H7 (cell line): ENCODE data around the gene SEC14L6. TPM values are rescaled to one million over a fixed set of nuclear protein-coding genes. Genes with fewer than 3 reads are reported as not detected.

ENCODE experiments used
- DNase-seq: peaks from one replicate; pipeline ENCODE4 v3.0.0; 2012
- H3K27me3 ChIP-seq: 2 replicates; pipeline ENCODE4 v1.6.0; 2011; ENCODE audit warnings: mild to moderate bottlenecking, low read length; ENCODE audit not compliant: control insufficient read depth, insufficient read depth
- H3K36me3 ChIP-seq: replicated peaks from 2 replicates; pipeline ENCODE4 v1.5.1; 2011; ENCODE audit warnings: low read length; ENCODE audit not compliant: control insufficient read depth, insufficient read depth
- H3K4me3 ChIP-seq: 2 replicates; pipeline ENCODE4 v1.5.1; 2011; ENCODE audit warnings: low read depth, mild to moderate bottlenecking, control low read depth, low read length, moderate library complexity; ENCODE audit not compliant: insufficient read depth
- total RNA-seq: library from RNA; depleted of rRNA; stranded (reverse); fragments of >200 nt; shearing (Covaris generic); gene quantifications from 2 replicates; pipeline ENCODE4 v1.2.3, GENCODE V29; 2014

Gene SEC14L6
- total RNA-seq, 1 experiment from 2014 or later = 0.17 TPM

- Histone ChIP-seq H3K4me3 (no peak overlapping the region), H3K36me3 (no peaks in the 10 kb centered on the region), H3K27me3 (peaks cover 4% of the 10 kb centered on the region; the same call in 1 of the 2 replicates)
- DNase-seq = no peak
Measured at GRCh38 chr22:30537083-30537731, 9.3 kb downstream of the SEC14L6 start.

GRCh38 chr22:30535182-30535581 is 11.4 kb downstream of the SEC14L6 start:
- Histone ChIP-seq H3K27me3 (no peaks in the 10 kb centered on the region), H3K36me3 (no peaks in the 10 kb centered on the region), H3K4me3 (no peak overlapping the region)
- no peak for DNase-seq

GRCh38 chr22:30531651-30532608 is 14.6 kb downstream of the SEC14L6 start:
- Histone ChIP-seq H3K27me3 (no peaks in the 10 kb centered on the region), H3K4me3 (no peak overlapping the region), H3K36me3 (no peaks in the 10 kb centered on the region)
- DNase-seq = peak; percentile 59

- no peak for DNase-seq
- Histone ChIP-seq H3K36me3 (no peaks in the 10 kb centered on the region), H3K27me3 (no peaks in the 10 kb centered on the region), H3K4me3 (no peak overlapping the region)
Measured at GRCh38 chr22:30526656-30527055, 19.9 kb downstream of the SEC14L6 start.

- Histone ChIP-seq H3K36me3 (no peaks in the 10 kb centered on the region), H3K27me3 (no peaks in the 10 kb centered on the region), H3K4me3 (no peak overlapping the region)
- DNase-seq = no peak
Measured at GRCh38 chr22:30523646-30524489, 22.7 kb downstream of the SEC14L6 start.

- DNase-seq = no peak
- H3K36me3 ChIP-seq = no peaks in the 10 kb centered on the region
- H3K4me3 ChIP-seq = no peak overlapping the region
Measured at GRCh38 chr22:30521368-30522156, 25.0 kb downstream of the SEC14L6 start.

GRCh38 chr22:30519842-30520425 is 26.6 kb downstream of the SEC14L6 start:
- Histone ChIP-seq H3K36me3 (no peaks in the 10 kb centered on the region), H3K27me3 (no peaks in the 10 kb centered on the region), H3K4me3 (no peak overlapping the region)
- DNase-seq = no peak

More at GRCh38 chr22:30521368-30522156, 25.0 kb downstream of the SEC14L6 start:
- H3K27me3 ChIP-seq = no peaks in the 10 kb centered on the region

GRCh38 chr22:30516731-30517130 is 29.8 kb downstream of the SEC14L6 start:
- no peak overlapping the region for H3K4me3 ChIP-seq

GRCh38 chr22:30516273-30516672 is 30.3 kb downstream of the SEC14L6 start:
- no peak for DNase-seq
- Histone ChIP-seq H3K27me3 (no peaks in the 10 kb centered on the region), H3K4me3 (no peak overlapping the region), H3K36me3 (no peaks in the 10 kb centered on the region)

More at GRCh38 chr22:30516731-30517130, 29.8 kb downstream of the SEC14L6 start:
- no peaks in the 10 kb centered on the region for H3K36me3 ChIP-seq
- no peaks in the 10 kb centered on the region for H3K27me3 ChIP-seq
- no peak for DNase-seq

- no peak for DNase-seq
- Histone ChIP-seq H3K27me3 (no peaks in the 10 kb centered on the region), H3K36me3 (no peaks in the 10 kb centered on the region), H3K4me3 (no peak overlapping the region)
Measured at GRCh38 chr22:30514252-30514651, 32.3 kb downstream of the SEC14L6 start.

GRCh38 chr22:30513462-30513861 is 33.1 kb downstream of the SEC14L6 start:
- Histone ChIP-seq H3K27me3 (no peaks in the 10 kb centered on the region), H3K36me3 (no peaks in the 10 kb centered on the region), H3K4me3 (no peak overlapping the region)
- DNase-seq = no peak

- H3K4me3 ChIP-seq = no peak overlapping the region
- no peak for DNase-seq
- no peaks in the 10 kb centered on the region for H3K36me3 ChIP-seq
- no peaks in the 10 kb centered on the region for H3K27me3 ChIP-seq
Measured at GRCh38 chr22:30511911-30512310, 34.6 kb downstream of the SEC14L6 start.

- Histone ChIP-seq H3K4me3 (no peak overlapping the region), H3K36me3 (no peaks in the 10 kb centered on the region), H3K27me3 (no peaks in the 10 kb centered on the region)
- no peak for DNase-seq
Measured at GRCh38 chr22:30511109-30511508, 35.4 kb downstream of the SEC14L6 start.
